Ishikawa (cell line): ENCODE measurements around the gene SART3.

Experiments used
- CEBPB ChIP-seq: IDR thresholded peaks from 2 replicates; pipeline ENCODE4 v1.6.1; 2012
- CREB1 ChIP-seq: IDR thresholded peaks from 2 replicates; pipeline ENCODE4 v1.6.1; 2012; ENCODE audit warnings: low read depth
- EGR1 ChIP-seq: IDR thresholded peaks from 2 replicates; pipeline ENCODE4 v1.6.1; 2012
- EP300 ChIP-seq: IDR thresholded peaks from 2 replicates; pipeline ENCODE4 v1.6.1; 2012; ENCODE audit warnings: borderline replicate concordance
- FOXM1 ChIP-seq: IDR thresholded peaks from 2 replicates; pipeline ENCODE4 v1.6.1; 2012; ENCODE audit warnings: low read depth, borderline replicate concordance
- NFIC ChIP-seq: IDR thresholded peaks from 2 replicates; pipeline ENCODE4 v1.6.1; 2012
- RAD21 ChIP-seq: IDR thresholded peaks from 2 replicates; pipeline ENCODE4 v1.6.1; 2012; ENCODE audit warnings: low read depth
- TAF1 ChIP-seq: IDR thresholded peaks from 2 replicates; pipeline ENCODE4 v1.6.1; 2012; ENCODE audit warnings: low read depth, mild to moderate bottlenecking
- TCF12 ChIP-seq: IDR thresholded peaks from 2 replicates; pipeline ENCODE4 v1.6.1; 2012; ENCODE audit warnings: low read depth
- TEAD4 ChIP-seq: IDR thresholded peaks from 2 replicates; pipeline ENCODE4 v1.6.1; 2012
- YY1 ChIP-seq: IDR thresholded peaks from 2 replicates; pipeline ENCODE4 v1.6.1; 2012; ENCODE audit warnings: low read depth
- ZBTB7A ChIP-seq: IDR thresholded peaks from 2 replicates; pipeline ENCODE4 v1.6.1; 2012; ENCODE audit warnings: low read depth
- TF ChIP-seq, protein P1 (sequence below): IDR thresholded peaks from 2 replicates; pipeline ENCODE4 v1.6.1; 2012
- TF ChIP-seq, protein P2 (sequence below): IDR thresholded peaks from 2 replicates; pipeline ENCODE4 v1.6.1; 2012
- TF ChIP-seq, protein P3 (sequence below): IDR thresholded peaks from 2 replicates; pipeline ENCODE4 v1.6.1; 2012; ENCODE audit warnings: low read depth, mild to moderate bottlenecking

SART3 gene

DNA sequence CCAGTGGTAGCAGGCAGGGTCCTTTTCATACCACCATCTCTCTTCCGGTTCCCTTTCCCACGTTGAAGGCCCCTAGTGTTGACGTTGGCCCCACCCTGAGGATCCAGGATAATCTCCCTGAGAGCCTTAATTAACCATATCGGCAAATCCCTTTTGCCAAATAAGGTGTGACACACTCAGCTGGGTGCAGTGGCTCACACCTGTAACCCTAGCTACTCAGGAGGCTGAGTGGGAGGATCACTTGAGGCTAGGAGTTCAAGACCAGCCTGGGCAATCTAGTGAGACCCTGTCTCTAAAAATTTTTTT is 39.7 kb upstream of the SART3 start:
- TF ChIP-seq CEBPB = no peak
- TF ChIP-seq, protein P1, sequence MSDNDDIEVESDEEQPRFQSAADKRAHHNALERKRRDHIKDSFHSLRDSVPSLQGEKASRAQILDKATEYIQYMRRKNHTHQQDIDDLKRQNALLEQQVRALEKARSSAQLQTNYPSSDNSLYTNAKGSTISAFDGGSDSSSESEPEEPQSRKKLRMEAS = no peak
- no peak for TF ChIP-seq CREB1
- no peak for TF ChIP-seq EP300
- TF ChIP-seq YY1 = no peak
- no peak for TF ChIP-seq TCF12
- TF ChIP-seq TAF1 = no peak
- TF ChIP-seq TEAD4 = no peak
- no peak for TF ChIP-seq NFIC
- TF ChIP-seq, protein P2, sequence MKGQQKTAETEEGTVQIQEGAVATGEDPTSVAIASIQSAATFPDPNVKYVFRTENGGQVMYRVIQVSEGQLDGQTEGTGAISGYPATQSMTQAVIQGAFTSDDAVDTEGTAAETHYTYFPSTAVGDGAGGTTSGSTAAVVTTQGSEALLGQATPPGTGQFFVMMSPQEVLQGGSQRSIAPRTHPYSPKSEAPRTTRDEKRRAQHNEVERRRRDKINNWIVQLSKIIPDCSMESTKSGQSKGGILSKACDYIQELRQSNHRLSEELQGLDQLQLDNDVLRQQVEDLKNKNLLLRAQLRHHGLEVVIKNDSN = no peak

DNA sequence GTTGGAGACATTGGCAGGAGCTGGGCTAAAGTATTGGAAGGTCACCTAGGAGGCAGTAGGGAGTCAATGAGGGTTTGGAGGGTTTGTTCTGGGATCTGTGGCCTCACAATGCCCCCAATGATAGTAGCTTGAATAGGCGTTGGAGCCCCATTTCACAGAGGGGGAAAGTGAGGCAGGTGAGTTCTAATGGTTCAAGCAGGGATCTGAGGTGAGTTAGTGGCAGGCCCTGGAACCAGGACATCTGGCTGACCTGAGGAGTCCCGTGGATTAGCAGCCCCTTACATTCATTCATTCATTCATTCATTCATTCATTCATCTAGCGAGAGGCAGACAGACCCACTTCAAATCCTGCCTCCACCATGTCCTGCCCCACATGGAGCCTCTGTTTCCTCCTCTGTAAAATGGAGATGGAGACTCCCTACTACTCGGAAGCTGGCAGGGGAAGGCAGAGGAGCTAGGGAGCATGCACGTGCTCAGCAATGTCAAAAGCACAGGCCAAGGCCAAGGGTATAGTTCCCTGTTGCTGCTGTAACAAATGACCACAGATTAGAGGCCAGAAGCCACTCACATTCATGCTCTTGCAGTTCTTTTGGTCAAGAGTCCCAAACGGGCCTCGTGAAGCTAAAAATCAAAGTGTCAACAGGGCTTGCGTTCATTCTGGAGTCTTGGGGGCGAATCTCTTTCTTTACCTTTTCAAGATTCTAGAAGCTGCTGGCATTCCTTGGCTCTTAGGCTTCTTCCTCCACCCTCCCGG is 39.2 kb upstream of the SART3 start:
- TF ChIP-seq EP300 = no peak
- TF ChIP-seq CREB1 = no peak
- TF ChIP-seq, protein P3, sequence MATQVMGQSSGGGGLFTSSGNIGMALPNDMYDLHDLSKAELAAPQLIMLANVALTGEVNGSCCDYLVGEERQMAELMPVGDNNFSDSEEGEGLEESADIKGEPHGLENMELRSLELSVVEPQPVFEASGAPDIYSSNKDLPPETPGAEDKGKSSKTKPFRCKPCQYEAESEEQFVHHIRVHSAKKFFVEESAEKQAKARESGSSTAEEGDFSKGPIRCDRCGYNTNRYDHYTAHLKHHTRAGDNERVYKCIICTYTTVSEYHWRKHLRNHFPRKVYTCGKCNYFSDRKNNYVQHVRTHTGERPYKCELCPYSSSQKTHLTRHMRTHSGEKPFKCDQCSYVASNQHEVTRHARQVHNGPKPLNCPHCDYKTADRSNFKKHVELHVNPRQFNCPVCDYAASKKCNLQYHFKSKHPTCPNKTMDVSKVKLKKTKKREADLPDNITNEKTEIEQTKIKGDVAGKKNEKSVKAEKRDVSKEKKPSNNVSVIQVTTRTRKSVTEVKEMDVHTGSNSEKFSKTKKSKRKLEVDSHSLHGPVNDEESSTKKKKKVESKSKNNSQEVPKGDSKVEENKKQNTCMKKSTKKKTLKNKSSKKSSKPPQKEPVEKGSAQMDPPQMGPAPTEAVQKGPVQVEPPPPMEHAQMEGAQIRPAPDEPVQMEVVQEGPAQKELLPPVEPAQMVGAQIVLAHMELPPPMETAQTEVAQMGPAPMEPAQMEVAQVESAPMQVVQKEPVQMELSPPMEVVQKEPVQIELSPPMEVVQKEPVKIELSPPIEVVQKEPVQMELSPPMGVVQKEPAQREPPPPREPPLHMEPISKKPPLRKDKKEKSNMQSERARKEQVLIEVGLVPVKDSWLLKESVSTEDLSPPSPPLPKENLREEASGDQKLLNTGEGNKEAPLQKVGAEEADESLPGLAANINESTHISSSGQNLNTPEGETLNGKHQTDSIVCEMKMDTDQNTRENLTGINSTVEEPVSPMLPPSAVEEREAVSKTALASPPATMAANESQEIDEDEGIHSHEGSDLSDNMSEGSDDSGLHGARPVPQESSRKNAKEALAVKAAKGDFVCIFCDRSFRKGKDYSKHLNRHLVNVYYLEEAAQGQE = no peak
- no peak for TF ChIP-seq TEAD4
- no peak for TF ChIP-seq CEBPB
- TF ChIP-seq EGR1 = no peak
- TF ChIP-seq, protein P1 = no peak
- TF ChIP-seq ZBTB7A = no peak
- TF ChIP-seq FOXM1 = no peak
- no peak for TF ChIP-seq TCF12
- no peak for TF ChIP-seq YY1
- TF ChIP-seq, protein P2 = no peak

DNA sequence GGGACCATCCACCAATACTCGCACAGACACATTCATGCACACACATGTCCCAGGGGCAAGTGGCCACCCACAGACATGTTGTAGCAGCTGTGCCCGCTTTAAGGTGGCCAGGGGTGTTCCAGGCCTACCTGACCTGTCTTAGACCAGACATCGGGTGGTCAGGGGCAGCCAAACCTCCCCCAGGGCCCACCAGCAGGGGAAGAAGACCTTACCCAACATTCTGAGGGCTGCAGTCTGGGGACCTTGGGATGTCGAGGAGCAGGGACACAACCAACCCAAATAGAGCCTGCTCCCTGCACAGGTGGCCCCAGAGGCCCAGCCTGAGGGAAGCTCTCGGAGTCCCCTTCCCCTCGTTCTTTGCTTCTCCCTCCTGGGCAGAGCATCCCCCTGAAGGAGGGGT is 38.6 kb upstream of the SART3 start:
- TF ChIP-seq EGR1 = no peak
- no peak for TF ChIP-seq RAD21
- TF ChIP-seq, protein P1 = no peak
- no peak for TF ChIP-seq TEAD4
- TF ChIP-seq NFIC = no peak
- TF ChIP-seq CEBPB = no peak
- no peak for TF ChIP-seq EP300
- TF ChIP-seq ZBTB7A = no peak
- TF ChIP-seq, protein P2 = no peak
- TF ChIP-seq, protein P3 = no peak
- TF ChIP-seq YY1 = no peak
- TF ChIP-seq TCF12 = no peak
- no peak for TF ChIP-seq CREB1
- TF ChIP-seq FOXM1 = no peak
- TF ChIP-seq TAF1 = no peak

DNA sequence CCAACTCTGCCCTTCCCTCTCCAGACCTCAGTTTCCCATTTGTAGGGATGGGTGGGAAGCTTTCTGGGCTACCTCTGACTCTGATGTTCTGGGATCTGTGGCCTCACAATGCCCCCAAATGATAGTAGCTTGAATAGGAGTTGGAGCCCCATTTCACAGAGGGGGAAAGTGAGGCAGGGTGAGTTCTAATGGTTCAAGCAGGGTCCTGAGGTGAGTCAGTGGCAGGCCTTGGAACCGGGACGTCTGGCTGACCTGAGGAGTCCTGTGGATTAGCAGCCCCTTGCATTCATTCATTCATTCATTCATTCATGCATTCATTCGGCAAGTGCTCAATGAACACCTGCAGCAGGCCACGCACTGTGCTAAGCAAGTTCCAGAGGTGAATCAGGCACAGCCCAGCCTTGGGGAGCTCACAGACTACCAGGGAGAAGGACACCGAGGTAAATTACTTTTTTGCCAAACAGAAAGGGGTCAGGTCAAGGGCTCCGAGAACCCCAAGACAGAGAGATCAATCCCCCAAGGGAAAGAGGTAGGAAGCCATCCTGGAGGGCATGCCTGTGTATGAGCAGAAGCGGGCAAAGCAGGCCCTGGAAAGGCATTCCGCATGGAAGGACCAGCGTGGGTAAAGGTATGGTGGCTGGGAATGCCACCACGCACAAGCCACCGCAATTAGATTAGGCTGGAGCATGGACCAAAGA is 37.7 kb upstream of the SART3 start:
- TF ChIP-seq CEBPB (no peak), EP300 (no peak), ZBTB7A (no peak), EGR1 (no peak), TCF12 (no peak), TAF1 (no peak), NFIC (no peak), FOXM1 (no peak), YY1 (no peak), CREB1 (no peak), TEAD4 (no peak), RAD21 (no peak)
- TF ChIP-seq, protein P1 = no peak
- TF ChIP-seq, protein P2 = no peak
- TF ChIP-seq, protein P3 = no peak
